SU-DHL-6 (cell line): ENCODE data around the gene DCLRE1C.

Experiments
- CTCF ChIP-seq: fragments of 200-600 bp; sonication (generic); IDR thresholded peaks from one replicate; pipeline ENCODE4 v1.5.1; 2017; ENCODE audit warnings: antibody characterized with exemption, mild to moderate bottlenecking, low read length, moderate library complexity; ENCODE audit not compliant: insufficient read depth, poor library complexity, severe bottlenecking
- EZH2phosphoT487 ChIP-seq: fragments of 200-600 bp; sonication (generic), shearing (Covaris generic); conservative IDR thresholded peaks from 2 replicates; pipeline ENCODE4 v1.6.1; 2018; ENCODE audit warnings: mild to moderate bottlenecking, antibody characterized with exemption, low read length, moderate library complexity, mixed read lengths

GRCh38 chr10:14982744-14983143 lies 28.8 kb upstream of the DCLRE1C start:
- TF ChIP-seq CTCF (no peak), EZH2phosphoT487 (no peak)
